GM18951 (cell line): ENCODE data around the gene SYCP2L.

Experiments used
- POLR2A ChIP-seq: IDR thresholded peaks from 4 replicates; pipeline ENCODE4 v1.6.1; 2011; ENCODE audit warnings: mild to moderate bottlenecking; ENCODE audit not compliant: insufficient read length, insufficient read depth; ENCODE audit errors: extremely low read depth
- in situ Hi-C: fragments of 300-500 bp; cut with MboI; formaldehyde crosslinking; loops from one replicate; pipeline ENCODE4 v1.12.0; 2022; ENCODE audit warnings: low sequenced_read_pairs, mixed read lengths, inconsistent platforms; ENCODE audit not compliant: unreplicated experiment

SYCP2L gene

DNA sequence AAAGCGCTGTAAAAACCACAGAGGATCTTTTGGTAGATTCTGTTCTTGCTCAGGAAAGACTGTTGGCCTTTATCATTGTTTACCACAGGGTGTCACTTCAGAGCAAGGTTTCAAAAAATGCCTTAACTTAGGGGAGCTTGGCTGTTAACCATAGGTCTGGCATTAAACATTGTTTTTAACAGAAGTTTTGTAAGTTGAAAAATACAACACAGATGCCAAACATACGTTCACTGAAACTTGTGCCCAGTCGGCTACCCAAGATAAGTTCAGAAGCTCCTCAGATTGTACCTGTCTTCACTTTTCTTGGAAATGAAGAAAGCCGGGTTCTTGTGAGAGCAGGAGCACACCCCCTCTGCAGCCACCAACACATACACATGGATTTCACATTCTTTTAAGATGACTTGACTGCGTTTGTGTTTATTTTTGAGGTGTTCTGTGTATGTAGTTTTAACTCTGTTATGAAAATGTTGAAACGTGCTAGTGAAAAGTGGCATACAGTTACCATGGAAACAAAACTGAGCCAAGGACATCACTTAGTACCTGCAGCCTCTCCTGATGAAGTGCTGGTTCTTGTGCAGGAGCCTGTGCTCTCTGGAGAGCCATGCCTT is 64.9 kb downstream of the SYCP2L start:
- no peak for TF ChIP-seq POLR2A
- in situ Hi-C loops, result loop anchor here (10.0 kb wide), 1 partner anchor 113 kb away; no protein-coding TSS in a partner anchor

GRCh38 chr6:10954590-10955010 is 67.7 kb downstream of the SYCP2L start:
- in situ Hi-C loops, result loop anchor here (10.0 kb wide), 1 partner anchor 110 kb away; no protein-coding TSS in a partner anchor
- no peak for TF ChIP-seq POLR2A

DNA sequence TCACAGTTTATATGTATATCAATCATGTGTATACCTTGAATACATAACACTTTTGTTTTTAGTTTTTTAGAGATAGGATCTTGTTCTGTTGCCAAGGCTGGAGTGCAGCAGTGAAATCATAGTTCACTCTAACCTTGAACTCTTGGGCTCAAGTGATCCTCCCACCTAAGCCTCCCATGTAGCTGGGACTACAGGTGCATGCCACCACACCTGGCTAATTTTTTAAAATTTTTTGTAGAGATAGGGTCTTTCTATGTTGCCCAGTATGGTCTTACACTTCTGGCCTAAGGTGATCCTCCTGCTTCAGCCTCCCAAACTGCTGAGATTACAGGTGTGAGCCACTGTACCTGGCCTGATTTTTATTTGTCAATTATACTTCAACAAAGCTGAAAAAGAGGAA is 69.9 kb downstream of the SYCP2L start:
- in situ Hi-C loops, result loop anchor here (10.0 kb wide), 1 partner anchor 108 kb away; no protein-coding TSS in a partner anchor

GRCh38 chr6:10957414-10957886 is 70.6 kb downstream of the SYCP2L start:
- TF ChIP-seq POLR2A, result no peak
- in situ Hi-C loops, result loop anchor here (10.0 kb wide), 1 partner anchor 107 kb away; no protein-coding TSS in a partner anchor

More for the DNA sequence above, 69.9 kb downstream of the SYCP2L start:
- TF ChIP-seq POLR2A, result no peak

GRCh38 chr6:10960171-10960570 is 73.3 kb downstream of the SYCP2L start:
- in situ Hi-C loops, result no loop called here
- TF ChIP-seq POLR2A, result no peak

DNA sequence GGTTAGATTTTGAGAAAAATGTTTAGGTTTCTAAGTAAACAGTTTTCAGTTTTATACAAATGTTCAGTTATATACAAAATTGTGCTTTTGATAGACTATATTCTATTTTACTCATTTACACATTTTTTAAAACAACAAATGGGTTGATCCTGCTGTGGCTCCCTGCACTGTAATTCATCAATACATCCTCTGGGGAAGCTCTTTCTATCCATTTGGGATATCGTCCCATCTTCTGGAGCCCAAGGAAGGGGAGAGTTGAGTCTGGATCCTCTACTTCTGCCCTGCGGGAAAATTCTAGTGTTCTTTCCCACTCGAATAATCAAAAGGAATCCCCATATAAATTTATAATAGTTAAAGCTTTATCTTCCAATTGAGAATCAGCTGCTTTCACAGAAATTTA is 75.0 kb downstream of the SYCP2L start:
- in situ Hi-C loops, result no loop called here
- TF ChIP-seq POLR2A, result no peak

- TF ChIP-seq POLR2A, result no peak
- in situ Hi-C loops, result no loop called here
Measured at GRCh38 chr6:10962673-10963072, 75.8 kb downstream of the SYCP2L start.

- no peak for TF ChIP-seq POLR2A
- in situ Hi-C loops, result no loop called here
Measured at GRCh38 chr6:10963113-10963512, 76.3 kb downstream of the SYCP2L start.

- no peak for TF ChIP-seq POLR2A
- in situ Hi-C loops, result no loop called here
Measured at GRCh38 chr6:10964684-10965083, 77.8 kb downstream of the SYCP2L start.

DNA sequence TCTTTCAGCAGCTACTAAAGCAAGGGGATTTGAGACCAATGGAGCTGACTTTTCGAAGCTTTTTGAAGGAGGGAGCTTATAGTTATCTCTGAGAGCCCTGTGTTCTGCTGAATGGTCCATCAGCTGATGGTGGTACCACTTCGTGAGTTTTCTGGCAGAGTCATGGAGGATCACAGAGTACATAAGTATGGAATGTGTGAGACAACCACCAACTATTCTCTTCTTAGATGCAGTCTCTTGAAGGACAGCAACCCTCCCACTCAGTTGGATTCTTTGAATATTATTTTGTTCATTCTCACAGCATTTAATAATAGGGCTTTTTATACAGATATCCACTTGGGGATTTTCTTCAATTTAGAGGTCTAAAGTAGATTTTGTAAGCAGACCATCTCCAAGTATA is 81.9 kb downstream of the SYCP2L start:
- in situ Hi-C loops, result no loop called here
- no peak for TF ChIP-seq POLR2A

DNA sequence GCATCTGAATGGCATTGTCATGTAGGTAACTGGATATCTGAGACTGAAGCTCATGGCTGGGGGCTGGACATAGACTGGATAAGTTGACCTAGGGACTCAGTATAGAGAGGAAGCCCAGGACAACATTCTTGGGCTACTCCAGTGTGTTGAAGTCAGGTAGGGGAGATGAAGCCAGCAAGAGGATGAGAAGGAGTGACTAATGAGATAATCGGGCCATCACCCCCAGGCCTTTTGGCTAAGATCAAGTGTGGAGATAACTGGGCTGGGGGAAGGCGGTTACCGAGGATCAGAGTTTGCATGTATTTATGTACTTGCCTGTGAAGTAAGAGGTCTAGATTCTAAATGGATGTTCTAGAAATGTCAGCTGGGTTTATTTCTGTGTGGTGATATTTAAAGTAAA is 83.9 kb downstream of the SYCP2L start:
- in situ Hi-C loops, result no loop called here
- no peak for TF ChIP-seq POLR2A

- in situ Hi-C loops, result no loop called here
- TF ChIP-seq POLR2A, result no peak
Measured at GRCh38 chr6:10972196-10972595, 85.3 kb downstream of the SYCP2L start.

GRCh38 chr6:10976571-10976970 is 89.7 kb downstream of the SYCP2L start:
- TF ChIP-seq POLR2A, result no peak
- in situ Hi-C loops, result no loop called here

DNA sequence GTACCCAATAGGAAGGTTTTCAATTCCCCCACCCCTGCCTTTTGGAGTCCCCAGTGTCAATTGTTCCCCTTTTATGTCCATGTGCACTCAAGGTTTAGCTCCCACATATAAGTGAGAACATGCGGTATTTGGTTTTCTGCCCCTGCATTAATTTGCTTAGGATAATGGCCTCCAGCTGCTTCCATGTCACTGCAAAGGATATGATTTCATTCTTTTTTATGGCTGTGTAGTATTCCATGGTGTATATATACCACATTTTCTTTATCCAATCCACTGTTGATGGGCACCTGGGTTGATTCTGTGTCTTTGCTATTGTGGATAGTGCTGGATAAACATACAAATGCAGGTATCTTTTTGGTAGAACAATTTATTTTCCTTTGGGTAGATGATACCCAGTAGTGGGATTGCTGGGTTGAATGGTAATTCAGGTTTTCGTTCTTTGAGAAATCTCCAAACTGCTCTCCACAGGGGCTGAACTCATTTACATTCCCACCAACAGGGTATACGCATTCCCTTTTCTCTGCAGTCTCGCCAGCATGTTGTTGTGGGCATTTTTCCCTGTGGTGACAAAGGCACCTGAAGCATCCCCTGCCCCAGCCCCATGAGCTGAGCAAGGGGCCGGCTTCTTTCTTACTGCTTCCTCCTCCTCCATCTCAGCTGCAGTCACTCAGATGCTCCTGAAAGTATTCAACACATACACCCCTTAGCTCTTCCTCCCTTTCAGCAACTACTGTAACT is 90.5 kb downstream of the SYCP2L start:
- in situ Hi-C loops, result no loop called here
- TF ChIP-seq POLR2A, result no peak

- in situ Hi-C loops, result no loop called here
- no peak for TF ChIP-seq POLR2A
Measured at GRCh38 chr6:10979603-10980002, 92.8 kb downstream of the SYCP2L start.
